HG03095 (cell line): ENCODE data around the gene GINS1.
"Not testable (repeated sequence)": the region's sequence is repeated elsewhere in the genome, so short reads cannot be mapped to it uniquely, and the experiment has no call there.

ENCODE experiments used
- ATAC-seq: cut with Tn5 transposase; IDR thresholded peaks from one replicate; pipeline ENCODE4 v1.9.1; 2021; ENCODE audit warnings: moderate library complexity; ENCODE audit not compliant: unreplicated experiment

Gene GINS1

DNA sequence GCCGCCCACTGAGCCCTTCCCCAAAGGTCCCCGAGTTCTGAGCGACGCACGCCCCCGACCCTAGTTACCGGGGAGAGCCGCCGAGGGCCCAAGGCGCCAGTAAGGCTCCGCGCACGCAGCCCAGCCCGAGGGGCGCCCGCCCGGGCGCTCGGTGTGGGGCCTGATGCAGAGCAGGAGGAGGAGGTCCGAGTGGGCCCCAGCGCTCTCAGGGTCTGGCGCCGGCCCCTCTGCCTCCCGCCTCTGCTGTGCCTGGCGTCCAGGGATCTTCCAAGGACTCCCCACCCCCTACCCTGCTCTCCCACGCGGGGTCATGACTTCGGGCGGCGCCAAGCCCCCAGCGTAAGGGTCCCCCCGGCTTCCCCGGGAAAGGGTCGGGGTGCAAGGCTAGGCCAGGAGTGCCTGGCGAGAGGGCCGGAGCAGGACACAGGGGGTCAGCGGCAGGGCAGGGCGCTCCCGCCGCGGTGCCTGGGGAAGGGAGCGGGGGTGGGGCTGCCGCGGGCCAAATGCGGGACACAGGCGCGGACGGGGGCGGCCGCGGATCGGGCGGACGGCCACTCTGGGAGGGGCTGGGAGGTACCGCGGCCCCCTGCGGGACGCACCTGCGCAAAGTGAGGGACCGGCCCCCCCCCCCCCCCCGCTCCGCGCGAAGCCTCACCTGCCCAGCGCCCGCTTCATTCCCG lies 17.5 kb upstream of the GINS1 start:
- ATAC-seq = peak; percentile 31

DNA sequence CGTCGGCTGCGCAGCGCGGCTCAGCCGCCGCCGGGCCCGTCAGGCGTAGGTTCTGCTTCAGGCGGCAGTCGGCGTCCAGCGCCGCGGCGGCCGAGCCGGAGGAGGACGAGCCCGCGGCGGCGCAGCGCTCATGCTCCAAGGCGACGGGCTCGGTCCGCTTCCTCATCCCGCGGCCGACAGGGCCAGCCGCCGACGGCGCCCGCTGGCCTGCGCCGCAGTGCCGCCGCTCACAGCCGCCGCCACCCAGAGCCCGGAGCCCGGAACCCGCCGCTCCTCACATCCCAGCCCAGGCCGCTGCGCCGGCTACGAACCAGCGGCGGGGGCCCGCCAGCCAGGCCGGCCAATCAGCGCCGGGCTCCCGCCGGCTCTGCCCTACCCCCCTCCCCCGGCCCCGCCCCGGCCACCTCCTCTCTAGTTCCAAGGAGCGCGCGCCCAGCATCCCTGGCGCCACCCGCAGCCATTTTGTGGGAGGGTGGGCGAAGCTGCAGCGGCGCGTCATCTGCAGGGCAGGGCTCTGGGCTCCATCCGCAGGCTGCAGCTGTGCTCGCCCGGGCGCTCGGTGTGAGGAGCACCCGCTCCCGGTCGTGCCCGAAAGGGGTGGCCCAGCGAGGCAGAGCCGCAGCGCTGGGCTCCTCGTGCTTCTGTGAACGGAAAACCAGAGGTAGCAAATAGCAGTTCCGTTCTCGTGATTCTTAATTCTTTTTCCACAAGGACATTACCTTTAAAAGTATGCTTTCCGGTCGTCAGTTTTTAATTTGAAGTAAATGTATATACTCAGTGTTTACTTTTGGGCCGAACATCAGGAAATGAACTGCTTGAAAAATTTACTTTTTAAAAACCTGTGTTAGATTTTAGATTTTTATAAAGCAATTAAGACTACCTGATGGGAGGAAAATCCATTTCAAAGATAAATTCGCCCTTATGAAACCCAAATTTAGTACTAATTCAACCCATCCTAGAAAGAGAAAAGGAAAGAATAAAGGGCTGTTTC lies 16.6 kb upstream of the GINS1 start, which contains the start of gene ABHD12:
Gene ABHD12, minus strand, starts transcription at position 298 of the 991 bp plus-strand sequence. Its CDS starts 132 bp downstream, at position 166.
- peak; percentile 90 for ATAC-seq

DNA sequence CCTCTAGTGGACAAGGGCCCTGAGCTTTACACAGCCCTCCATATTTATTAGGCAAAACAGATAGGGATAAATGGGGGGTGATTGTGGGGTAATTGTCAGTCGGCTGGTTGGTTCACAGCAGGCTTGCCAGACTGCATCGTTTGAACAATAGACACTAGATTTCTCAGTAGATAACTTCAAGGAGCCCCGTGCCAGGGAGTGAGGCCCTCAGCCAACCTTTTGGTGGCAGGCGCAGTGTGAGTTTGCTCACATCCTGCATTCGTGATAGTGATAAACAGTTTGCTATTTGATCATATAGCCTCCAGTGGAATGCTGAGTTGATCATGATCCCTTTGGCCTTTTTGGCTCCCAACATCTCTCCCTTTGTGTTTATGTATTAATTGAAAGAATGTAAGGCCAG lies 13.2 kb upstream of the GINS1 start:
- no peak for ATAC-seq

DNA sequence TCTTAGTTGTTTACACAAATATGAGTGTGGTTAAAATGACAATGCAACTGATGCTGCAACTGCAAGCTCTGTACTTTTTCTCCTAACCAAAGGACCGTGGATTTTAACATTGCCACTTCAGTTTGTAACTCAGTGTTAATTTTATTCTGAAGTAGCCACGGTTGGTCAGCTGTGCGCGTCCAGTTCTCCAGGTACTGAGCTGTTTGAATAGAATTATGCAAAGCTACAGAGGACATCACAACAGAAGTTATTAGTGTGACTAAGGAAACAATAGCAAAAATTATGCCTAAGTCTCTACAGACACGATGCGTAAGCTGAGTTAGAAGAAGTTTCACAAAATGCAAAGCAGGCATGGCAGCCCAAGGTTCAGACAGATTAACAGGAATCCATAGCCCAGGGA lies 12.5 kb upstream of the GINS1 start:
- ATAC-seq = no peak

DNA sequence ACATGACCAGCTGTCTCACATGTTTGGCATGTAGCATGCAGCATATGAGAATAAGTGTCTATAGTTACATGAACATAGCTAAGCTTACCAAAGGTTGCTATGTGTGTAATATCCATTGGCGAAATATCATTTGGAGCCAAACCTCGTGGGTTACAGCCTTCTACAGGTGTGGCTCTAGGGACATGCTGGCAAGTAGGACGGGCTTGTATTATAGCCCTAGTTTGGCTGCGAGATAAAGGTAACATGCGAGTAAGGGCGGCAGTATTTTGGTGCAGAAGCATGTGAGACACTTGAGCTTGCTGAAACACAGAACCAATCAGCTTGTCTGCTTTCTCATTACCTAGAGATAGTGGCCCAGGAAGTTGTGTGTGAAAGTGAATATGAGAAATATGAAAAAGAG lies 10.4 kb upstream of the GINS1 start:
- no peak for ATAC-seq

DNA sequence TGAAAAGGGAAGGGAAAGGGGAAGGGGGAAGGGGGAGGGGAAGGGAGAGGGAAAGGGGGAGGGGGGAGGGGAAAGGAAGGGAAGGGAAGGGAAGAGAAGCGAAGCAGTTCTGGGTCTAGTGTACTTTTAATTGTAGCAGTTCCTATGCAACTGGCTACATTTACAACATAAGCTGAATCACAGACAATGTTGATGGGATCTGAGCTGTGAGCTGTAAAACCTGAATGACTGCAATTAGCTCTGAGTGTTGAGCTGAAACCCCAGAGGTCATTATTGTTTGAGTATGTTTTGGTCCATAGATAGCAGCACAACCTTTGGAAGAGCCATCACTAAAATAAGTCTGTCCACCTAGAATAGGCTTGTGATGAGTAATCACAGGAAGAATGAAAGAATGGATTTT lies 9.7 kb upstream of the GINS1 start:
- no peak for ATAC-seq

DNA sequence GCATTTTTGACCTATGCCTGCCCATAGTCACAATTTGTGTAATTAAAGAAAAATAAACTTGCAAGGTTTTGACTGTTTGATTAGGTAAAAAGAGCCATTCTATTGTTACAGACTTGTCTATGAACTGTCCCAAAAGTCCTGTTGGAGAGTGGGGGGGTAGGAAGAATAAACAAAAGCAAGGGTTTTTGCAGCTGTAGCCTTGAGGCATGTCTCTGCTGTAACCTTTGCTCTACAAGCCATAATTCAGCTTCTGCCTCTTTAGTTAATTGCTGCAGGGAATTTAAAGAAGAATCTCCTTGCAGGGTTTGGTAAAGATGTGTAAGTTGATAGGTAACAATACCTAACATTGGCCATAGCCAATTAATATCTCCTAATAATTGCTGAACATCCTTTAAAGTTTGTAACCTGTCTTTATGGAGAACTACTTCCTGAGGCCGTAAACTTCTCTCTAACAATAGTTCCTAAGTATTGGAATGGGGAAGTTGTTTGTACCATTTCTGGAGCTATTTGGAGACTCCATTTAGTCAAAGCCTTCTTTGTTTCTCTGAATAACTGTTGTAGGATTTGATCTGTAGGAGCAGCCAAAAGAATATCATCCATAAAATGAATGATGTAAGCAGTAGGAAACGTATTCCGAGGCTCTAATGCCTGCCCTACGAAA lies 9.0 kb upstream of the GINS1 start:
- no peak for ATAC-seq

DNA sequence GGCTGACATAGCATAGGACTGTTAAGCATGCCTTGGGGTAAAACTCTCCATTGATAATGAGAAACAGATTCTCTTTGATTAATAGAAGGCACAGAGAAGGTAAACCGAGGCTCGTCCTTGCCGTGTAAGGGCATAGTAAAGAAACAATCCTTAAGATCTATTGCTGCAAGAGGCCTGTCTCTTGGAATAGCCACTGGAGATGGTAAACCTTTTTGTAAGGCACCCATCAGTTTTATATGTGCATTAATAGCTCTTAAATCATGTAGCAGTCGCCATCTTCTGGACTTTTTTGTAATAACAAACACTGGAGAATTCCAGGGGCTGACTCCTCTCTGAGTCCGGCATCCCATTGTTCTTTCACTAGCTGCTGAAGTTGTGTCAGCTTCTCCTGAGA lies 8.4 kb upstream of the GINS1 start:
- ATAC-seq = no peak

DNA sequence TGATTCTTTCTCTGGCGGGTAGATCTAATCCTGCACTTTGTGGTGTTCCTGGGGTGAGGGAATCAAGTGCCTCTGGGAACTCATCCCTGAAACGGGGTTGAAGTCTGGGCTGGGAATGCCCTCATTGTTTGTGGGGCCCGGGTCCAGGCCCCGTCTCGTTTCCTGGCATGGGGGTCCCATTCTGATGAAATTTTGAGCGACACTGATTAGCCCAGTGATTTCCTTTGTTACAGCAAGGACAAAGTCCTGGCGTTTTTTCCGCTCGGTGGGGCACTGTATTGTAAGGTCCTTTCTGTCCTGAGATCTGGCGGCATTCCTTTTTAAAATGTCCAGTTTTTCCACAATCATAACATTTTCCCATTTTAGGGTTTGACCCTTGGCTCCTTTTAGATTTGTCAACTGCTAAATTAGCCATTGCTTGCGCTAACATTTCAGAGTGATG lies 7.2 kb upstream of the GINS1 start:
- ATAC-seq = not testable (repeated sequence)

DNA sequence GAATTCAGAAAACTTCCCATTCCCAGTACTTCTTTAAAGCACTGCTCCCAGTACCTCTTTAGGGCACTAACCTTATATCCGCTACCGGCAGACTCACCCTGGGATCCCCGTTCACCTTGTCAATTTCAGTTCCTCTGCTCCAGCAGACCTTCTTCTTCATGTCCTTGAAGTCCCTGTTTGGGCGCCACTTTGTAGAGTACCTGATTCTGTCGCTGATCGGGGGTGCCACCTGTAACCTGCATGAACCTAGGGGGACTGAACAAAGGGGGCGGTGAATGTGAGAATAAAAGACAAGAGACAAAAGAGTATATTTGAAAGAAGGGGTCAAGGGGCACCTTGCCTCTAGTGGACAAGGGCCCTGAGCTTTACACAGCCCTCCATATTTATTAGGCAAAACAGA lies 4.9 kb upstream of the GINS1 start:
- no peak for ATAC-seq

DNA sequence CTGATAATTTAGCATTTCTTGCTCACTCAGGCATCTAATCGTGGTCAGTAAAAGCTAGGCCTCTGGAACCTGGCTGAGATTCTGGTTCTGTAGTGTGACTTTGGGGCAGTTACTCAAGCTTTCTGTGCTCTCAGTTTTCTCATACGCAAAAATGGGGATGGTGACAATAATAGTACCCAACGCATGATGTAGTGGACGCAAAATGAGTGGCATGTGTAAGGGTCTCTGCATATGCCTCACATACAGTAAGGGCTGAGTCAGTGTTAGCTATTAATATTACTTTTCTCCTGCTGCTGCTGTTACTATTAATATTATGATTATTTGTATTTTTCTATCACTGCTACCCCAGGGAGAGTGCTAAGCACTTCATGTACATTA lies 686 bp downstream of the GINS1 start:
- ATAC-seq = no peak

DNA sequence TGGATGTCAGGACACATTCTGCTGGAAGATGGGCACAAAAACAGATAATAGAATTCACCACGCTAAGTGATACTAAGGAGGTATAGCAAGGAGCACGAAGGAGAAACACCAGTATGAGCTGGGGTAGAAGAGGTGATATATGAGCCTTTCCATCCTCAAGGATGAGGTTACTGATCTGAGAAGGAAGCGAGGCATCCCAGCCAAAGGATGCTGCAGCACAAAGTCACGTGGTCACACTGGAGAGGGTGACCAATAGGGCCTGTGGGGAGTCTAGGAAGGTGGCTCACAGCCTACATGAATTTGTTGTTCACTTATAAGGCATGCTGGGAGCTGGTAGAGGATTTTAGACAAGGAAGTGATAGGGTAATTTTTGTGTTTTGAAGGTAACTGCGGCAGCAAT lies 1.4 kb downstream of the GINS1 start:
- no peak for ATAC-seq

DNA sequence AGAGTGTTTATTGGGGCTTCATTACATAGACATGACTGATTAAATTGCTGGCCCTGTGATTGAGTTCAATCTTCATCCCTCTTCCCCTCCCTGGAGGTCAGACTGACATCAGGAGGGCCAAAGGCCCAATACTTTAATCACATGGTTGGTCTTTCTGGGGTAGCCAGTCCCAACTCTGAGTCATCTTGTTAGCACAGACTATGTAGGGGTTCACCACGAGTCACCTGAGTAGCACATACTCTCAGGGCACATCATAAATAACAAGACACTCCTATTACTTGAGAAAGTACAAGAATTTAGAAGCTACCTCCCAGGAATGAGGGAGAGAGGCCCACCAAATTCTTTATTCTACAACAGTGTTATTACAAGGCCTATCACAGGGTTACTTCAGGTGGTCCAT lies 11.3 kb downstream of the GINS1 start:
- ATAC-seq = no peak

DNA sequence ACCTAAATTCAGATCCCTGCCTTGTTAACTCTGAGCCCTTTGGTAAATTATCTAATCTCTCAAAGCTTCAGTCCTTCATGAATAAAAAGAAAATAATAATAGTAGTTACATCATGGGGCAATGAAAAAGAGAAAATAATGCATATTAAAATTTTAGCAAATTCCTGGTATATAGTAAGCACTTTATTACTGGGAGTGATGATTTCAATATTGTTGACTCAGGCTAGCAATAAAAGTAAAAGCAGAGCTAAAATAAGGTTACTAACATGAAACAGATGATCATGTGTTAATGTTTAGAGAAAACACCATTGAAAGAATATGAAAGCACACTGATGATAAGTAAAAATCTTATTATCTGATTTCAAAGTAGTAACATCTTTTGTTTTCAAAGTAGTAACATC lies 13.6 kb downstream of the GINS1 start:
- ATAC-seq = no peak

DNA sequence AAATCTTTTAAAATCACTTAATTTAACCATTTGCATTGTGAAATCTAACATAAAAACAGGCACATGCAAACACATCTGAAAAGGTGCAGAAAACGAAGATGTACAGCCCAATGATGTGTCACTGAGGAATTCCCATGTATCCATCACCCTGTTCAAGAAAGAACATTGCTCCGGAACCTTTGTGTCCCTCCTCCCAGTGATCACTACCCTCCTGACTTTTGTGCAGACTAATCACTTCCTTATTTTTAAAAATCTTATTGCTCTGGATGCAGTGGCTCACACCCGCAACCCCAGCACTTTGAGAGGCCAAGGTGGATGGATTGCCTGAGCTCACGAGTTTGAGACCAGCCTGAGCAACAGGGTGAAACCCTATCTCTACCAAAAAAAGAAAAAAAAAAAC lies 14.6 kb downstream of the GINS1 start:
- no peak for ATAC-seq

DNA sequence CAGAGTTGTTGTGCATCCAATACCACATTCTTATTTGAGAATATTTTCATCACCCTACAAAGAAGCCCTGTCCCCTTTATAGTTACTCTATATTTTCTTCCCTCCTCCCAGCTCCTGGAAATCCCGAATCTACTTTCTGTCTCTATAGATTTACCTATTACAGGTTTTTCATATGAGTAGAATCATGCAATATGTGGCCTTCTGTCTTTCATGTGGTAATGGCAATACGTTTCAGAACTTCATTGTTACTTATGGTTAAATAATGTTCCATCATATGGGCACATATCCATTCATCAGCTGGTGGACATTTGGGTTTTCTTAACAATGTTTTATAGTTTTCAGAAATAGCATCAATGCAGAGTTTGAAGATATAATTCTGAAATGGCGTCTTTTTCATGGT lies 17.1 kb downstream of the GINS1 start:
- ATAC-seq = no peak

DNA sequence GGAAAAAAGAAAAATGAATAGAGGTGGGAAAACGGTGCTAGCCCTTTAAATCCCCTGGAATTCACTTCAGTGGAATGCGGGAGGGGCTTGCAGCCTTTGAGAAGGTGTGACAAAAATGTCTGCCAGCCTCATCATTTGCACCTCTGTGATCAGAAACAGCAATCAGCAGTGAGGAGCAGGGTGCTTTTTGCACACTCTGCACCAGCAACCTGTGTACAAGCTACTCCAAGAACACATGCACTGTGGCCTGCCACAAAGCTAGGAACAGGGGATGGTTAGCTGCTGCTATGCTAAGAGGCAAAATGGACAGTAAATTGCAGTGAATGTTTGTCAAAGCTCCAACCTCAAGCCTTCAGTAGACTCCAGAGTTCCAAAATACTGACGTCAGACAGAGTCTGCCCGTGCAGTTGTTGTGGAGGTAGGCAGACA lies 29.7 kb downstream of the GINS1 start:
- no peak for ATAC-seq

DNA sequence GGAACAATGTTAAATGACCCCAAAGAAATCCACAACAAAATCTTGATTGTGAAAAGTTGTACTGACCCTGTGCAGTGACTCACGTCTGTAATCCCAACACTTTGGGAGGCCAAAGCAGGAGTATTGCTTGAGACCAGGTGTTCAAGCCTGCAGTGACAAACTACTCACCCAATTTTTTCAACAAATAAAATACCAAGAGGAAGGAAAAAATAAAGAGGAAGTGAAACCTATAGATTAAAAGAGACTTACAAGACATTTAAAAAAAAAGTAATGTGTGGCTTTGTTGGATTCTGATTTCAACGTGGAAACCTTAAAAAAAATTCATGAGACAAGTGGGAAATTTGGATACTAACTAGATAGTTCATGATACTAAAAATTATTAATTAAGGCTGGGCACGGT lies 31.9 kb downstream of the GINS1 start:
- ATAC-seq = no peak

DNA sequence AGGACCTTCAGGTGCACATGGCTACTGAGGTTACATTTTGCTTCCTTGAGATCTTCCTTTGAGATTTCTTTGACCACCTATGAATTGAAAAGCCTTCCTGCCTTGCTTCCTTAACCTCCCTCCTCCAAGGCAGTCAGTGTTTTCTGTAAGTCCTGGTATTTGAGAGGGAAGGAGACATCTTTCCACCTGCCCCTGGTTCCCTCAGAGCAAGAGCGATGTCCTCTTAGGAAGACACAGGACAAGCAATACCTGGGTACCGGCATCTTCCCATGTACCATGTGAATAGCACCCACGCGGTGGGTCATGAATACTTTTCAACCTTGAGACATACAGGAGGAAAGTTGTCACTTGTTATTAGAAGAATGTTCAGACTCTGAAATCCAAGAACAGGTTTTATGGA lies 37.1 kb downstream of the GINS1 start:
- no peak for ATAC-seq

DNA sequence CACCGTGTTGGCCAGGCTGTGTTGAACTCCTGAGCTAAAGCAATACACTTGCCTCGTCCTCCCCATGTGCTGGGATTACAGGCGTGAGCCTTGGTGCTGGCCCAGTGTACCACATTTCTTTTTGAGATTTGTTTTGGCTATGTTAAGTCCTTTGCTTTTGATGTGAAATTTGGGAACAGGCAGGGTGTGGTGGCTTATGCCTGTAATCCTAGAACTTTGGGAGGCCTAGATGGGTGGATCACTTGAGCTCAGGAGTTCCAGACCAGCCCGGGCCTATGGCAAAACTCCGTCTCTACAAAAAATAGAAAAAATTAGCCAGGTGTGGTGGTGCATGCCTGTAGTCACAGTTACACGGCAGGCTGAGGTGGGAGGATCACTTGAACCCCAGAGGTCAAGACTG lies 40.2 kb downstream of the GINS1 start:
- no peak for ATAC-seq

DNA sequence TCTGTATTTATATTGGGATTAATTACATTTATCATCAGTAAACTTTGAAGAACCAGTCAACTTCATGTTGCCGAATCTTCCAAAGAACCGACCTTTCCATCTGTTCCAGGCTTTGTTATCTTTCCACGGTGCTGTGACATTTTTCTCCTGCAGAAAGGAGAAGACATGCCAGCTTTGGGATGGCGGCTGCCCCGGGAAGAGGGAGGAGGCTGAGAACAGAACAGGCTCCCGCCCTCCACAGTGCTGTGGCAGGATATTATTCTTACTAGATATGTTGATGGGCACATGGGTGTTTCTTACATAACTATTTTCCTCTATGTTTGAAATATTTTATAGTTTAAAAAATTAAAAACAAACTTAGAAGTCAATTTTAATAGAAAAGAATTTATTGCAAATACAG lies 44.9 kb downstream of the GINS1 start:
- no peak for ATAC-seq
